CD4-positive, alpha-beta T cell (primary cell): ENCODE data around the gene FAM120B. TPM values are rescaled to one million over a fixed set of nuclear protein-coding genes. Genes with fewer than 3 reads are reported as not detected.

Experiments
- ATAC-seq: fragments of 200-7000 bp; cut with Tn5 transposase; one replicate; pipeline ENCODE4 v1.10.0; 2022; ENCODE audit warnings: mild to moderate bottlenecking; ENCODE audit not compliant: poor library complexity
- CTCF ChIA-PET: fragments of 350-600 bp; sonication (Branson Sonifier 250); formaldehyde crosslinking; loops from one replicate; lab custom pipeline; 2021; ENCODE audit warnings: antibody characterized with exemption, inconsistent platforms; lab: Charles Lee
- POLR2A ChIA-PET: fragments of 350-600 bp; sonication (Branson Sonifier 250); formaldehyde crosslinking; loops from one replicate; lab custom pipeline; 2021; ENCODE audit warnings: antibody characterized with exemption, inconsistent platforms; lab: Charles Lee
- DNase-seq, 14 experiments: peaks; one replicate each; pipeline ENCODE4 v3.0.0-alpha.2; 2013 to 2020; ENCODE audit warnings: mixed read lengths in 2 of 14
- H3K27ac ChIP-seq, 2 donors: one replicate each; pipeline versions ENCODE4 v1.5.1 to v1.7.0; 2013; ENCODE audit warnings: low read length in 2 of 2, low read depth in 1 of 2, mild to moderate bottlenecking in 1 of 2
- H3K27me3 ChIP-seq, 2 experiments: 1 replicate in 1 of 2; 2 replicates in 1 of 2; pipeline versions ENCODE4 v1.6.1 to v1.7.0; 2013; ENCODE audit warnings: low read length in 2 of 2, control low read depth in 1 of 2, mild to moderate bottlenecking in 1 of 2, moderate library complexity in 1 of 2; ENCODE audit not compliant: insufficient read depth in 2 of 2, control insufficient read depth in 1 of 2
- H3K36me3 ChIP-seq: one replicate; pipeline ENCODE4 v1.6.1; 2013; ENCODE audit warnings: low read length, control low read depth; ENCODE audit not compliant: insufficient read depth
- H3K4me1 ChIP-seq: one replicate; pipeline ENCODE4 v1.6.1; 2013; ENCODE audit warnings: low read length, control low read depth; ENCODE audit not compliant: insufficient read depth
- H3K4me3 ChIP-seq: one replicate; pipeline ENCODE4 v1.5.1; 2013; ENCODE audit warnings: mild to moderate bottlenecking, low read length, moderate library complexity
- H3K9me3 ChIP-seq, 2 experiments: 1 replicate in 1 of 2; 2 replicates in 1 of 2; pipeline versions ENCODE4 v1.6.1 to v1.7.0; 2013; ENCODE audit warnings: low read length in 2 of 2, mild to moderate bottlenecking in 2 of 2, control low read depth in 1 of 2, moderate library complexity in 1 of 2; ENCODE audit not compliant: control insufficient read depth in 1 of 2, insufficient read depth in 1 of 2
- H3K27ac Mint-ChIP-seq: one replicate; pipeline ENCODE4 v1.8.0; 2020; ENCODE audit warnings: mixed read lengths
- H3K27me3 Mint-ChIP-seq: one replicate; pipeline ENCODE4 v1.8.0; 2021; ENCODE audit warnings: mixed read lengths
- H3K36me3 Mint-ChIP-seq: one replicate; pipeline ENCODE4 v1.8.0; 2021; ENCODE audit warnings: low read depth, mixed read lengths
- H3K4me1 Mint-ChIP-seq: one replicate; pipeline ENCODE4 v1.8.0; 2021; ENCODE audit warnings: low read depth, mixed read lengths
- H3K4me3 Mint-ChIP-seq: one replicate; pipeline ENCODE4 v1.8.0; 2020; ENCODE audit warnings: mild to moderate bottlenecking, mixed read lengths
- H3K9me3 Mint-ChIP-seq: one replicate; pipeline ENCODE4 v1.8.0; 2020; ENCODE audit warnings: mixed read lengths
- intact Hi-C, 2 experiments: fragments of 100-400 bp; cut with DNase I in 1 of 2; cut with micrococcal nuclease in 1 of 2; formaldehyde crosslinking; loops; one replicate each; pipeline versions ENCODE4 v1.15.1 to v1.9.0; 2023 to 2025; cut with DNase I, micrococcal nuclease
- total RNA-seq, 174 experiments: library from RNA in 2 of 174; stranded (reverse) in 2 of 174; gene quantifications; one replicate each; pipeline ENCODE4 v1.2.3 and lab custom pipeline; 2021 to 2026
- TF ChIP-seq, protein P1 (sequence below): fragments of 200-600 bp; IDR thresholded peaks from one replicate; pipeline ENCODE4 v1.8.0; 2022; ENCODE audit warnings: antibody characterized with exemption, mild to moderate bottlenecking

FAM120B gene
- total RNA-seq, 2 experiments from 2014 or later: 24.1 to 26.7 TPM

DNA sequence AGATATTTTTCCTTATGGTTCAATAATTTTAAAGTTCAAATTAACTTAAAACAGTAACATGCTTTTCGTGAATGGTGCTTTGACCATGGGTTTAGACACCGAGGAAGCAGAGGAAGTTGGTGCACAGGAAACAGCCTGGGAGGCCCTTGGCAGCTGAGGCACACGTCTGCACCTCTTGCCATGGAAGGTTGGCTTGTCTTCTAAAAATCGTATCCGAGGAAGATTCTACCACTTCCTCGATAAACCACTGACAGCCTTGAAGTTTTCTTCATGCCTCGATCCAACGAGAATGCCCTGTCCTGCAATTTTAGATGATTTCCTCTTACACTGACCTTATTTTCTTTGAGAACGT, 27.8 kb upstream of the FAM120B start:
- TF ChIP-seq, protein P1, sequence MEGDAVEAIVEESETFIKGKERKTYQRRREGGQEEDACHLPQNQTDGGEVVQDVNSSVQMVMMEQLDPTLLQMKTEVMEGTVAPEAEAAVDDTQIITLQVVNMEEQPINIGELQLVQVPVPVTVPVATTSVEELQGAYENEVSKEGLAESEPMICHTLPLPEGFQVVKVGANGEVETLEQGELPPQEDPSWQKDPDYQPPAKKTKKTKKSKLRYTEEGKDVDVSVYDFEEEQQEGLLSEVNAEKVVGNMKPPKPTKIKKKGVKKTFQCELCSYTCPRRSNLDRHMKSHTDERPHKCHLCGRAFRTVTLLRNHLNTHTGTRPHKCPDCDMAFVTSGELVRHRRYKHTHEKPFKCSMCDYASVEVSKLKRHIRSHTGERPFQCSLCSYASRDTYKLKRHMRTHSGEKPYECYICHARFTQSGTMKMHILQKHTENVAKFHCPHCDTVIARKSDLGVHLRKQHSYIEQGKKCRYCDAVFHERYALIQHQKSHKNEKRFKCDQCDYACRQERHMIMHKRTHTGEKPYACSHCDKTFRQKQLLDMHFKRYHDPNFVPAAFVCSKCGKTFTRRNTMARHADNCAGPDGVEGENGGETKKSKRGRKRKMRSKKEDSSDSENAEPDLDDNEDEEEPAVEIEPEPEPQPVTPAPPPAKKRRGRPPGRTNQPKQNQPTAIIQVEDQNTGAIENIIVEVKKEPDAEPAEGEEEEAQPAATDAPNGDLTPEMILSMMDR: no peak
- Mint-ChIP-seq H3K9me3 (no peaks in the 10 kb centered on the region), H3K27ac (peak overlapping the region; percentile 47), H3K4me3 (peak overlapping the region; percentile 57), H3K36me3 (peaks cover 17% of the 10 kb centered on the region), H3K27me3 (no peaks in the 10 kb centered on the region), H3K4me1 (peaks cover 42% of the 10 kb centered on the region)
- Histone ChIP-seq H3K4me1 (peaks cover 35% of the 10 kb centered on the region), H3K27me3 (no peaks in the 10 kb centered on the region), H3K4me3 (no peak overlapping the region), H3K36me3 (no peaks in the 10 kb centered on the region), H3K9me3 (peaks cover 0 to 36% of the 10 kb centered on the region in 2 experiments), H3K27ac (peak overlapping the region in 1 of 2 donors; percentile 5)
- ChIA-PET POLR2A (interaction anchor here (1.6 to 3.5 kb wide), 2 partner anchors 11 to 13 kb away, joined by 4 to 22 read pairs; partner anchors contain the start of gene DLL1), CTCF (no interaction called here)
- ATAC-seq: no peak
- intact Hi-C loops: no loop called here
- peak in 3 of 14 experiments; percentile 25 to 47 (median 36) for DNase-seq

DNA sequence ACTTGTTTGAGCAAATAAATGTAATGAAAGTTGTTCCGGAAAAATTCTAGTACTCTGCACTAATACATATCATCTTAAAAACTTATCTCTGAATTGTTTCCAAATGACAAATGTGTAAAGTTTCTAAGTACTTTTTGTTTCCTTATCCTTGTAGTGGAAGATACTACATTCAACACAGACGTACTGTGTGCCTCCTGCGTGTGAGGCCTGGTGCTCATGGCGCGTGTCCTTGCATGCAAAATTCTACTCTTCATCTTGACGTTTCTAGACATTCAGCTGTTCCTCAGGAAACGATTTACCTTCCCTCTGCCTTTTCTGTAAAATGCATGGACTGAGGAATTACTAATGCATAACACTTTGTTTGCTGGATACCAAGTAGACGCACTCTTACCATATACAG, 27.1 kb upstream of the FAM120B start:
- ATAC-seq (no peak), DNase-seq (no peak)
- intact Hi-C loops: no loop called here
- peaks cover 13% of the 10 kb centered on the region for H3K36me3 Mint-ChIP-seq
- no peak overlapping the region for H3K27ac ChIP-seq
- H3K9me3 ChIP-seq: peaks cover 0 to 29% of the 10 kb centered on the region in 2 experiments
- H3K27me3 Mint-ChIP-seq: no peaks in the 10 kb centered on the region
- H3K4me3 Mint-ChIP-seq: no peak overlapping the region
- no peaks in the 10 kb centered on the region for H3K9me3 Mint-ChIP-seq
- H3K4me1 ChIP-seq: peaks cover 31% of the 10 kb centered on the region
- ChIA-PET POLR2A (interaction anchor here (1.2 to 3.5 kb wide), 3 partner anchors 8 to 15 kb away, joined by 3 to 22 read pairs (median 17); partner anchors contain the start of gene DLL1), CTCF (no interaction called here)
- H3K27ac Mint-ChIP-seq: peak overlapping the region; percentile 92
- peaks cover 42% of the 10 kb centered on the region for H3K4me1 Mint-ChIP-seq
- H3K27me3 ChIP-seq: no peaks in the 10 kb centered on the region
- H3K4me3 ChIP-seq: no peak overlapping the region
- no peaks in the 10 kb centered on the region for H3K36me3 ChIP-seq
- TF ChIP-seq, protein P1: no peak

DNA sequence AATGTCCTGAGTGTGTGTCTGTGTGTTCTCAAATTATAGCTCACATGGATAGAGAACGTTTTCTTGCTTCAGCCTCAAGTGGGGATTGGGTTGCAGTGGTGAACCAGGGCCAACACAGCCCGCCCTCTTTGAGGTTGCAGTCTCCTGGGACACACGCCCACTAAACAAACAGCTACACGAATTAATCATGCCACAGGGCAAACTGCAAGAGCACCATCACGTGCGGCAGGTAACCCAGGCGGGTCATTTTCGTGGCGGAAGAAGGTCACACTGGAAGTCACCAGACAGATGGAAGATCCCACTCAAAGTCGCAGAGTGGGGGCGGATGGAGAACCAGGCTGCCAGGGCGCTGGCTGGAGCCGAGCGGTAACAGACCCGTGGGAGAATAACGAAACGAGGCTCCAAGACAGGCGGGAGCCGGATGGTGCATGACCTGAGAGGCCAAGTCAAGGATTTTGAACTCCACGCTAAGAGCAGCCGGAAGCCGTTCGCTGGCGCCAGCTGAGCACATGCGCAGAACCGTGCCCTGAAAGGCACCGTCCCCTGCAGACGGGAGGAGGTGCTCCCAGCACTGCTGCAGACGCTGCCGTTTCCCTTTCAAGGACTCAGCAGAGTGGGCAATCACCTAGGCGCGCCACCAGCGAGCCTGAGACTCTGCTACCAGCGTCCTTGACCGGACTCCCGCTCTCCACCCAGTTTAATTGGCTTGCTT, 26.4 kb upstream of the FAM120B start:
- Mint-ChIP-seq H3K4me3 (peak overlapping the region; percentile 90), H3K4me1 (peaks cover 42% of the 10 kb centered on the region), H3K9me3 (no peaks in the 10 kb centered on the region), H3K27me3 (peaks cover 2% of the 10 kb centered on the region), H3K36me3 (peaks cover 13% of the 10 kb centered on the region), H3K27ac (peak overlapping the region; percentile 92)
- intact Hi-C loops: no loop called here
- CTCF ChIA-PET: no interaction called here
- POLR2A ChIA-PET: interaction anchor here (1.0 to 3.5 kb wide), 4 partner anchors 8 to 14 kb away, joined by 3 to 22 read pairs (median 10); partner anchors contain the start of gene DLL1
- H3K27me3 ChIP-seq: no peaks in the 10 kb centered on the region
- no peaks in the 10 kb centered on the region for H3K36me3 ChIP-seq
- ATAC-seq (peak; percentile 87), DNase-seq (peak in 9 of 14 experiments; percentile 39 to 83 (median 59))
- peaks cover 0 to 22% of the 10 kb centered on the region in 2 experiments for H3K9me3 ChIP-seq
- TF ChIP-seq, protein P1: no peak
- peak overlapping the region in 1 of 2 donors; percentile 17 for H3K27ac ChIP-seq
- H3K4me3 ChIP-seq: peak overlapping the region; percentile 54
- H3K4me1 ChIP-seq: peaks cover 31% of the 10 kb centered on the region
